Ectodermal cell (in vitro differentiated cells): ENCODE data around the gene DNAI2.

Experiments used
- H3K27ac ChIP-seq: 2 replicates; pipeline ENCODE4 v1.7.0; 2013; ENCODE audit warnings: mild to moderate bottlenecking, low read depth, low read length; ENCODE audit not compliant: insufficient read depth, poor library complexity, severe bottlenecking
- H3K27me3 ChIP-seq: 2 replicates; pipeline ENCODE4 v1.7.0; 2013; ENCODE audit warnings: mild to moderate bottlenecking, low read length; ENCODE audit not compliant: insufficient read depth, control insufficient read depth, poor library complexity, severe bottlenecking
- H3K36me3 ChIP-seq: one replicate; pipeline ENCODE4 v1.7.0; 2013; ENCODE audit warnings: low read length; ENCODE audit not compliant: control insufficient read depth, insufficient read depth
- H3K4me1 ChIP-seq: one replicate; pipeline ENCODE4 v1.7.0; 2013; ENCODE audit warnings: low read length; ENCODE audit not compliant: control insufficient read depth, insufficient read depth
- H3K4me3 ChIP-seq: 2 replicates; pipeline ENCODE4 v1.7.0; 2013; ENCODE audit warnings: low read depth, low read length, control low read depth; ENCODE audit not compliant: insufficient read depth
- H3K9me3 ChIP-seq: 2 replicates; pipeline ENCODE4 v1.7.0; 2013; ENCODE audit warnings: mild to moderate bottlenecking, low read length, moderate library complexity; ENCODE audit not compliant: control insufficient read depth
- WGBS, 2 experiments: methylation state at CpG; one replicate each; pipeline ENCODE4 v1.1.7; 2013; ENCODE audit warnings: missing lambda C conversion rate in 2 of 2; 5-methylcytosine and 5-hydroxymethylcytosine counted together

The DNAI2 gene

GRCh38 chr17:74345433-74346241 is 71.6 kb downstream of the DNAI2 start:
- H3K36me3 ChIP-seq: no peaks in the 10 kb centered on the region
- no peaks in the 10 kb centered on the region for H3K9me3 ChIP-seq
- 86 to 87% methylated on average over 13 of the region's 13 CpGs for WGBS, 2 experiments
- H3K27ac ChIP-seq: no peak overlapping the region
- no peaks in the 10 kb centered on the region for H3K4me1 ChIP-seq
- no peak overlapping the region for H3K4me3 ChIP-seq
- H3K27me3 ChIP-seq: peaks cover 7% of the 10 kb centered on the region

- Histone ChIP-seq H3K36me3 (no peaks in the 10 kb centered on the region), H3K4me1 (no peaks in the 10 kb centered on the region), H3K9me3 (no peaks in the 10 kb centered on the region), H3K27ac (no peak overlapping the region), H3K27me3 (peaks cover 27% of the 10 kb centered on the region), H3K4me3 (no peak overlapping the region)
- 93 to 94% methylated on average over 14 of the region's 14 CpGs for WGBS, 2 experiments
Observed at GRCh38 chr17:74347646-74348045, 73.6 kb downstream of the DNAI2 start.

- Histone ChIP-seq H3K4me1 (no peaks in the 10 kb centered on the region), H3K4me3 (no peak overlapping the region), H3K27ac (no peak overlapping the region), H3K27me3 (peaks cover 42% of the 10 kb centered on the region), H3K9me3 (no peaks in the 10 kb centered on the region), H3K36me3 (no peaks in the 10 kb centered on the region)
- 91% methylated on average over 19 of the region's 19 CpGs for WGBS, 2 experiments
Observed at GRCh38 chr17:74349120-74349519, 75.1 kb downstream of the DNAI2 start.

- Histone ChIP-seq H3K4me3 (no peak overlapping the region), H3K27me3 (peaks cover 56% of the 10 kb centered on the region), H3K36me3 (no peaks in the 10 kb centered on the region), H3K27ac (no peak overlapping the region), H3K9me3 (no peaks in the 10 kb centered on the region), H3K4me1 (no peaks in the 10 kb centered on the region)
- 86 to 87% methylated on average over 20 of the region's 20 CpGs for WGBS, 2 experiments
Observed at GRCh38 chr17:74350486-74350885, 76.5 kb downstream of the DNAI2 start.

- Histone ChIP-seq H3K4me1 (no peaks in the 10 kb centered on the region), H3K36me3 (no peaks in the 10 kb centered on the region), H3K27me3 (peaks cover 67% of the 10 kb centered on the region), H3K27ac (no peak overlapping the region), H3K9me3 (no peaks in the 10 kb centered on the region), H3K4me3 (no peak overlapping the region)
- WGBS, 2 experiments: 6 to 7% methylated on average over 55 of the region's 55 CpGs
Observed at GRCh38 chr17:74351552-74352210, 77.6 kb downstream of the DNAI2 start.

GRCh38 chr17:74353446-74354060 is 79.5 kb downstream of the DNAI2 start:
- Histone ChIP-seq H3K9me3 (no peaks in the 10 kb centered on the region), H3K27me3 (peaks cover 86% of the 10 kb centered on the region), H3K4me3 (no peak overlapping the region), H3K4me1 (peaks cover 6% of the 10 kb centered on the region), H3K36me3 (no peaks in the 10 kb centered on the region), H3K27ac (no peak overlapping the region)
- WGBS, 2 experiments: 88 to 92% methylated on average over 10 of the region's 10 CpGs

- no peaks in the 10 kb centered on the region for H3K36me3 ChIP-seq
- H3K27me3 ChIP-seq: peaks cover 88% of the 10 kb centered on the region
- WGBS, 2 experiments: 12 to 13% methylated on average over 29 of the region's 29 CpGs
- H3K9me3 ChIP-seq: no peaks in the 10 kb centered on the region
- no peak overlapping the region for H3K27ac ChIP-seq
- H3K4me1 ChIP-seq: peaks cover 6% of the 10 kb centered on the region
- H3K4me3 ChIP-seq: no peak overlapping the region
Observed at GRCh38 chr17:74354123-74354522, 80.1 kb downstream of the DNAI2 start.

GRCh38 chr17:74354561-74354960 is 80.5 kb downstream of the DNAI2 start:
- Histone ChIP-seq H3K27ac (no peak overlapping the region), H3K27me3 (peaks cover 88% of the 10 kb centered on the region)

GRCh38 chr17:74355065-74355464 is 81.0 kb downstream of the DNAI2 start:
- Histone ChIP-seq H3K27me3 (peaks cover 86% of the 10 kb centered on the region), H3K27ac (no peak overlapping the region), H3K36me3 (no peaks in the 10 kb centered on the region), H3K4me1 (peaks cover 12% of the 10 kb centered on the region), H3K4me3 (no peak overlapping the region), H3K9me3 (no peaks in the 10 kb centered on the region)
- 81 to 83% methylated on average over 8 of the region's 8 CpGs for WGBS, 2 experiments

More at GRCh38 chr17:74354561-74354960, 80.5 kb downstream of the DNAI2 start:
- 87 to 88% methylated on average over 10 of the region's 10 CpGs for WGBS, 2 experiments
- no peaks in the 10 kb centered on the region for H3K9me3 ChIP-seq
- H3K4me3 ChIP-seq: no peak overlapping the region
- no peaks in the 10 kb centered on the region for H3K36me3 ChIP-seq
- H3K4me1 ChIP-seq: peaks cover 7% of the 10 kb centered on the region
